K562 (cell line): ENCODE measurements around the gene CDC42EP1.

ENCODE experiments used
- EP300 ChIP-seq: IDR thresholded peaks from 2 replicates; pipeline ENCODE4 v1.6.1; 2012; ENCODE audit warnings: low read length, improper control_type of control experiment
- HNRNPL ChIP-seq: fragments of 200-400 bp; formaldehyde crosslinking; IDR thresholded peaks from 2 replicates; pipeline ENCODE4 v1.6.1; 2017; ENCODE audit warnings: low read depth, mild to moderate bottlenecking, low read length
- MECOM ChIP-seq: fragments of 250-450 bp; sonication (Bioruptor Pico); IDR thresholded peaks from 2 replicates; pipeline ENCODE4 v1.8.0; 2022; ENCODE audit warnings: inconsistent platforms
- MTA3 ChIP-seq: fragments of 450-650 bp; formaldehyde crosslinking; IDR thresholded peaks from 2 replicates; pipeline ENCODE4 v1.6.1; 2017; ENCODE audit warnings: mild to moderate bottlenecking, borderline replicate concordance
- ZC3H11A ChIP-seq: IDR thresholded peaks from 2 replicates; pipeline ENCODE4 v1.6.1; 2012; ENCODE audit warnings: low read depth, low read length, improper control_type of control experiment

- no peak for TF ChIP-seq MTA3
- no peak for TF ChIP-seq HNRNPL
- no peak for TF ChIP-seq MECOM (CRISPR knock-in tag)
- no peak for TF ChIP-seq EP300
- TF ChIP-seq ZC3H11A, result no peak
Observed at GRCh38 chr22:37611207-37611606, 50.9 kb downstream of the CDC42EP1 start.
